ENCODE measurements around the gene ACAP2.

GRCh38 chr3:195438371-195438770 is 4.4 kb downstream of the ACAP2 start:
- TF ChIP-seq CHD2 (IDR thresholded peaks at IDR 0.05; ENCODE audit: low read length, partially characterized antibody) (no peak), USF2 (IDR thresholded peaks at IDR 0.05) (no peak), RAD21 (conservative IDR thresholded peaks at IDR 0.05 in 1 of 2, IDR thresholded peaks at IDR 0.05 in 1 of 2) (no peak), EHMT2 (IDR thresholded peaks at IDR 0.05; ENCODE audit: low read depth) (no peak)

Measured in A549 (cell line).